ENCODE data around the gene CHRND. TPM values are rescaled to one million over a fixed set of nuclear protein-coding genes. Genes with fewer than 3 reads are reported as not detected.
A peak's percentile ranks its signal among the peaks of the same experiment; 100 is the strongest.

Gene CHRND
- polyA plus RNA-seq, 2 donors: not detected

GRCh38 chr2:232494542-232494941, 31.4 kb upstream of the CHRND start:
- peaks cover 0 to under 1% of the 10 kb centered on the region in 2 donors for H3K27me3 ChIP-seq (ENCODE audit: control insufficient read depth in 1 of 2, insufficient read depth in 2 of 2, low read length in 2 of 2)
- H3K4me3 ChIP-seq (ENCODE audit: low read depth in 1 of 2, low read length in 2 of 2): no peak overlapping the region
- no peaks in the 10 kb centered on the region for H3K36me3 ChIP-seq (ENCODE audit: control insufficient read depth in 2 of 2, insufficient read depth in 2 of 2, low read length in 1 of 2)
- no peaks in the 10 kb centered on the region for H3K9me3 ChIP-seq (ENCODE audit: control insufficient read depth in 2 of 2, insufficient read depth in 1 of 2, low read depth in 1 of 2, low read length in 1 of 2)
- no peaks in the 10 kb centered on the region for H3K4me1 ChIP-seq (ENCODE audit: control insufficient read depth in 2 of 2, insufficient read depth in 2 of 2, low read length in 1 of 2)
- 76 to 77% methylated on average over 5 of the region's 5 CpGs for WGBS, 2 donors
- H3K27ac ChIP-seq (ENCODE audit: low read depth in 2 of 2, low read length in 1 of 2): no peak overlapping the region

GRCh38 chr2:232495292-232495691, 30.7 kb upstream of the CHRND start:
- no peak overlapping the region for H3K27ac ChIP-seq (ENCODE audit: low read depth in 2 of 2, low read length in 1 of 2)
- 89% methylated on average over 7 of the region's 7 CpGs for WGBS, 2 donors

GRCh38 chr2:232496501-232497270, 29.3 kb upstream of the CHRND start:
- Histone ChIP-seq H3K27ac (ENCODE audit: low read depth in 2 of 2, low read length in 1 of 2) (no peak overlapping the region), H3K36me3 (ENCODE audit: control insufficient read depth in 2 of 2, insufficient read depth in 2 of 2, low read length in 1 of 2) (no peaks in the 10 kb centered on the region), H3K27me3 (ENCODE audit: control insufficient read depth in 1 of 2, insufficient read depth in 2 of 2, low read length in 2 of 2) (no peaks in the 10 kb centered on the region), H3K9me3 (ENCODE audit: control insufficient read depth in 2 of 2, insufficient read depth in 1 of 2, low read depth in 1 of 2, low read length in 1 of 2) (no peaks in the 10 kb centered on the region), H3K4me1 (ENCODE audit: control insufficient read depth in 2 of 2, insufficient read depth in 2 of 2, low read length in 1 of 2) (no peaks in the 10 kb centered on the region), H3K4me3 (ENCODE audit: low read depth in 1 of 2, low read length in 2 of 2) (no peak overlapping the region)
- 72 to 74% methylated on average over 20 of the region's 20 CpGs for WGBS, 2 donors

More at GRCh38 chr2:232495292-232495691, 30.7 kb upstream of the CHRND start:
- Histone ChIP-seq H3K4me3 (ENCODE audit: low read depth in 1 of 2, low read length in 2 of 2) (no peak overlapping the region), H3K9me3 (ENCODE audit: control insufficient read depth in 2 of 2, insufficient read depth in 1 of 2, low read depth in 1 of 2, low read length in 1 of 2) (no peaks in the 10 kb centered on the region), H3K4me1 (ENCODE audit: control insufficient read depth in 2 of 2, insufficient read depth in 2 of 2, low read length in 1 of 2) (no peaks in the 10 kb centered on the region), H3K27me3 (ENCODE audit: control insufficient read depth in 1 of 2, insufficient read depth in 2 of 2, low read length in 2 of 2) (no peaks in the 10 kb centered on the region), H3K36me3 (ENCODE audit: control insufficient read depth in 2 of 2, insufficient read depth in 2 of 2, low read length in 1 of 2) (no peaks in the 10 kb centered on the region)

GRCh38 chr2:232497348-232497747, 28.6 kb upstream of the CHRND start:
- Histone ChIP-seq H3K9me3 (ENCODE audit: control insufficient read depth in 2 of 2, insufficient read depth in 1 of 2, low read depth in 1 of 2, low read length in 1 of 2) (no peaks in the 10 kb centered on the region), H3K4me3 (ENCODE audit: low read depth in 1 of 2, low read length in 2 of 2) (no peak overlapping the region), H3K27ac (ENCODE audit: low read depth in 2 of 2, low read length in 1 of 2) (no peak overlapping the region), H3K36me3 (ENCODE audit: control insufficient read depth in 2 of 2, insufficient read depth in 2 of 2, low read length in 1 of 2) (no peaks in the 10 kb centered on the region), H3K27me3 (ENCODE audit: control insufficient read depth in 1 of 2, insufficient read depth in 2 of 2, low read length in 2 of 2) (no peaks in the 10 kb centered on the region), H3K4me1 (ENCODE audit: control insufficient read depth in 2 of 2, insufficient read depth in 2 of 2, low read length in 1 of 2) (no peaks in the 10 kb centered on the region)
- 76 to 80% methylated on average over 13 of the region's 13 CpGs for WGBS, 2 donors

GRCh38 chr2:232498452-232498851, 27.5 kb upstream of the CHRND start:
- no peaks in the 10 kb centered on the region for H3K36me3 ChIP-seq (ENCODE audit: control insufficient read depth in 2 of 2, insufficient read depth in 2 of 2, low read length in 1 of 2)
- H3K27me3 ChIP-seq (ENCODE audit: control insufficient read depth in 1 of 2, insufficient read depth in 2 of 2, low read length in 2 of 2): peaks cover 3% of the 10 kb centered on the region in 2 donors
- H3K4me1 ChIP-seq (ENCODE audit: control insufficient read depth in 2 of 2, insufficient read depth in 2 of 2, low read length in 1 of 2): peaks cover 0 to 6% of the 10 kb centered on the region in 2 donors
- H3K9me3 ChIP-seq (ENCODE audit: control insufficient read depth in 2 of 2, insufficient read depth in 1 of 2, low read depth in 1 of 2, low read length in 1 of 2): peaks cover 0 to 2% of the 10 kb centered on the region in 2 donors
- no peak overlapping the region for H3K27ac ChIP-seq (ENCODE audit: low read depth in 2 of 2, low read length in 1 of 2)
- WGBS, 2 donors: 90 to 96% methylated on average over 3 of the region's 3 CpGs
- H3K4me3 ChIP-seq (ENCODE audit: low read depth in 1 of 2, low read length in 2 of 2): no peak overlapping the region

GRCh38 chr2:232501331-232501771, 24.6 kb upstream of the CHRND start:
- Histone ChIP-seq H3K4me3 (ENCODE audit: low read depth in 1 of 2, low read length in 2 of 2) (no peak overlapping the region), H3K9me3 (ENCODE audit: control insufficient read depth in 2 of 2, insufficient read depth in 1 of 2, low read depth in 1 of 2, low read length in 1 of 2) (peaks cover 0 to 2% of the 10 kb centered on the region in 2 donors), H3K27me3 (ENCODE audit: control insufficient read depth in 1 of 2, insufficient read depth in 2 of 2, low read length in 2 of 2) (peaks cover 7 to 12% of the 10 kb centered on the region in 2 donors), H3K27ac (ENCODE audit: low read depth in 2 of 2, low read length in 1 of 2) (no peak overlapping the region), H3K36me3 (ENCODE audit: control insufficient read depth in 2 of 2, insufficient read depth in 2 of 2, low read length in 1 of 2) (no peaks in the 10 kb centered on the region), H3K4me1 (ENCODE audit: control insufficient read depth in 2 of 2, insufficient read depth in 2 of 2, low read length in 1 of 2) (peaks cover 0 to 6% of the 10 kb centered on the region in 2 donors)
- 64 to 67% methylated on average over 9 of the region's 9 CpGs for WGBS, 2 donors

- peaks cover 7 to 12% of the 10 kb centered on the region in 2 donors for H3K27me3 ChIP-seq (ENCODE audit: control insufficient read depth in 1 of 2, insufficient read depth in 2 of 2, low read length in 2 of 2)
Observed at GRCh38 chr2:232501794-232502390, 24.1 kb upstream of the CHRND start.

GRCh38 chr2:232502511-232502910, 23.4 kb upstream of the CHRND start:
- Histone ChIP-seq H3K27ac (ENCODE audit: low read depth in 2 of 2, low read length in 1 of 2) (no peak overlapping the region), H3K9me3 (ENCODE audit: control insufficient read depth in 2 of 2, insufficient read depth in 1 of 2, low read depth in 1 of 2, low read length in 1 of 2) (peaks cover 0 to 2% of the 10 kb centered on the region in 2 donors), H3K36me3 (ENCODE audit: control insufficient read depth in 2 of 2, insufficient read depth in 2 of 2, low read length in 1 of 2) (no peaks in the 10 kb centered on the region), H3K27me3 (ENCODE audit: control insufficient read depth in 1 of 2, insufficient read depth in 2 of 2, low read length in 2 of 2) (peaks cover 7 to 12% of the 10 kb centered on the region in 2 donors), H3K4me1 (ENCODE audit: control insufficient read depth in 2 of 2, insufficient read depth in 2 of 2, low read length in 1 of 2) (peaks cover 0 to 6% of the 10 kb centered on the region in 2 donors), H3K4me3 (ENCODE audit: low read depth in 1 of 2, low read length in 2 of 2) (no peak overlapping the region)
- WGBS, 2 donors: 18 to 21% methylated on average over 20 of the region's 21 CpGs

More at GRCh38 chr2:232501794-232502390, 24.1 kb upstream of the CHRND start:
- Histone ChIP-seq H3K9me3 (ENCODE audit: control insufficient read depth in 2 of 2, insufficient read depth in 1 of 2, low read depth in 1 of 2, low read length in 1 of 2) (peaks cover 0 to 2% of the 10 kb centered on the region in 2 donors), H3K27ac (ENCODE audit: low read depth in 2 of 2, low read length in 1 of 2) (no peak overlapping the region), H3K4me3 (ENCODE audit: low read depth in 1 of 2, low read length in 2 of 2) (no peak overlapping the region), H3K36me3 (ENCODE audit: control insufficient read depth in 2 of 2, insufficient read depth in 2 of 2, low read length in 1 of 2) (no peaks in the 10 kb centered on the region), H3K4me1 (ENCODE audit: control insufficient read depth in 2 of 2, insufficient read depth in 2 of 2, low read length in 1 of 2) (peaks cover 0 to 6% of the 10 kb centered on the region in 2 donors)
- WGBS, 2 donors: 38 to 59% methylated on average over 10 of the region's 10 CpGs

- Histone ChIP-seq H3K27me3 (ENCODE audit: control insufficient read depth in 1 of 2, insufficient read depth in 2 of 2, low read length in 2 of 2) (peaks cover 7 to 12% of the 10 kb centered on the region in 2 donors), H3K4me1 (ENCODE audit: control insufficient read depth in 2 of 2, insufficient read depth in 2 of 2, low read length in 1 of 2) (peaks cover 0 to 6% of the 10 kb centered on the region in 2 donors), H3K9me3 (ENCODE audit: control insufficient read depth in 2 of 2, insufficient read depth in 1 of 2, low read depth in 1 of 2, low read length in 1 of 2) (peaks cover 0 to 2% of the 10 kb centered on the region in 2 donors), H3K4me3 (ENCODE audit: low read depth in 1 of 2, low read length in 2 of 2) (peak overlapping the region; percentile 21 to 34), H3K27ac (ENCODE audit: low read depth in 2 of 2, low read length in 1 of 2) (no peak overlapping the region), H3K36me3 (ENCODE audit: control insufficient read depth in 2 of 2, insufficient read depth in 2 of 2, low read length in 1 of 2) (no peaks in the 10 kb centered on the region)
- WGBS, 2 donors: 1 to 2% methylated on average over 60 to 75 of the region's 75 CpGs
Observed at GRCh38 chr2:232502911-232503808, 22.8 kb upstream of the CHRND start.
